ENCODE results near the gene LCN6. TPM values are rescaled to one million over a fixed set of nuclear protein-coding genes. Genes with fewer than 3 reads are reported as not detected.

LCN6 gene
- total and polyA plus RNA-seq, 2 of the 13 experiments (the other 11 are each of a cell fraction or from before 2014, with no cell fraction given), result not detected

DNA sequence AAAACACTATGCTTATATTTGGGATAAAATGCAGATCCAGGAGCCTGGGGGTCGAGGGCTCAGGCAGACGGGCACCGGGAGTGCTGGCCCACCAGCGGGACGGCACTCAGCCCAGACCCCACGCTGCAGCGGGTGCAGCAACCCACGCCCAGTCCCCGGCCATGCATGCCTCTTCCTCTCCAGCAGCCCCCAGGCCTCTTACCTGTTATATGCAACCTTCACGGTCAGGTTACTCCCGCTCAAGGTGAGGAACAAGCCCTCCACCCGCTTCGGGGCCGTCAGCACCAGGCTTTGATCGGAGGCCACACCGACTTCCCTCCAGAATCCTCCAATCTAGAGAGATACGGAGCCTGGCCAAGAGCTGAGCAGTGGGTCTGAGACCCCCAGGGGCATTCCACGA lies 8.5 kb upstream of the LCN6 start:
- H3K9me3 ChIP-seq (ENCODE audit: low read length), result peaks cover 7% of the 10 kb centered on the region; the same call in 1 of the 2 replicates
- WGBS (ENCODE audit: low lambda C conversion rate), result 51% methylated on average over 7 of the region's 18 CpGs
- ChIA-PET POLR2A (no interaction called here), CTCF (ENCODE audit: low intra/inter-chr PET ratio, low total read pairs) (no interaction called here)
- no peak overlapping the region for H3K4me2 ChIP-seq (ENCODE audit: low read depth, low read length)
- no peak overlapping the region for H3K4me3 ChIP-seq (replicated peaks in 1 of 3; ENCODE audit: insufficient read depth in 1 of 3, low read depth in 2 of 3, low read length in 3 of 3)
- H3K9ac ChIP-seq (ENCODE audit: insufficient read depth, low read depth, low read length), result no peak overlapping the region
- no peak overlapping the region for H3K27ac ChIP-seq (ENCODE audit: extremely low read length, insufficient read depth, low read length)
- FAIRE-seq (no peak), DNase-seq (ENCODE audit: low spot score) (no peak), ATAC-seq (no peak)
- H3K79me2 ChIP-seq (ENCODE audit: insufficient read depth, low read length), result no peaks in the 10 kb centered on the region
- H3K4me1 ChIP-seq (ENCODE audit: insufficient read depth, low read length), result peaks cover 28% of the 10 kb centered on the region
- no peak overlapping the region for H2AFZ ChIP-seq (ENCODE audit: low read length)
- in situ Hi-C loops (cut with HindIII; ENCODE audit: extremely low pct_ligation_motif_present, low pct_unique_long_range_greater_than_20kb), result no loop called here
- no TSS peak for BruUV-seq (replicated peaks)
- TF ChIP-seq, protein P1, sequence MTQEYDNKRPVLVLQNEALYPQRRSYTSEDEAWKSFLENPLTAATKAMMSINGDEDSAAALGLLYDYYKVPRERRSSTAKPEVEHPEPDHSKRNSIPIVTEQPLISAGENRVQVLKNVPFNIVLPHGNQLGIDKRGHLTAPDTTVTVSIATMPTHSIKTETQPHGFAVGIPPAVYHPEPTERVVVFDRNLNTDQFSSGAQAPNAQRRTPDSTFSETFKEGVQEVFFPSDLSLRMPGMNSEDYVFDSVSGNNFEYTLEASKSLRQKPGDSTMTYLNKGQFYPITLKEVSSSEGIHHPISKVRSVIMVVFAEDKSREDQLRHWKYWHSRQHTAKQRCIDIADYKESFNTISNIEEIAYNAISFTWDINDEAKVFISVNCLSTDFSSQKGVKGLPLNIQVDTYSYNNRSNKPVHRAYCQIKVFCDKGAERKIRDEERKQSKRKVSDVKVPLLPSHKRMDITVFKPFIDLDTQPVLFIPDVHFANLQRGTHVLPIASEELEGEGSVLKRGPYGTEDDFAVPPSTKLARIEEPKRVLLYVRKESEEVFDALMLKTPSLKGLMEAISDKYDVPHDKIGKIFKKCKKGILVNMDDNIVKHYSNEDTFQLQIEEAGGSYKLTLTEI (CRISPR knock-in tag; conservative IDR thresholded peaks at IDR 0.05), result no peak
- TF ChIP-seq, protein P2, sequence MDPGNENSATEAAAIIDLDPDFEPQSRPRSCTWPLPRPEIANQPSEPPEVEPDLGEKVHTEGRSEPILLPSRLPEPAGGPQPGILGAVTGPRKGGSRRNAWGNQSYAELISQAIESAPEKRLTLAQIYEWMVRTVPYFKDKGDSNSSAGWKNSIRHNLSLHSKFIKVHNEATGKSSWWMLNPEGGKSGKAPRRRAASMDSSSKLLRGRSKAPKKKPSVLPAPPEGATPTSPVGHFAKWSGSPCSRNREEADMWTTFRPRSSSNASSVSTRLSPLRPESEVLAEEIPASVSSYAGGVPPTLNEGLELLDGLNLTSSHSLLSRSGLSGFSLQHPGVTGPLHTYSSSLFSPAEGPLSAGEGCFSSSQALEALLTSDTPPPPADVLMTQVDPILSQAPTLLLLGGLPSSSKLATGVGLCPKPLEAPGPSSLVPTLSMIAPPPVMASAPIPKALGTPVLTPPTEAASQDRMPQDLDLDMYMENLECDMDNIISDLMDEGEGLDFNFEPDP (CRISPR knock-in tag; conservative IDR thresholded peaks at IDR 0.05), result no peak
- TF ChIP-seq FOXO1 (CRISPR knock-in tag; IDR thresholded peaks at IDR 0.05), result no peak
- TF ChIP-seq RFXANK (CRISPR knock-in tag; IDR thresholded peaks at IDR 0.05), result no peak
- no peak for TF ChIP-seq U2AF2 (IDR thresholded peaks at IDR 0.05; ENCODE audit: low read depth, low read length)
- no peak for TF ChIP-seq MEIS1 (CRISPR knock-in tag; IDR thresholded peaks at IDR 0.05; ENCODE audit: borderline replicate concordance)
- no peak for TF ChIP-seq CHCHD3 (CRISPR knock-in tag; IDR thresholded peaks at IDR 0.05)
- TF ChIP-seq ZNF484 (CRISPR knock-in tag; IDR thresholded peaks at IDR 0.05; ENCODE audit: borderline replicate concordance, low read depth), result no peak
- TF ChIP-seq ZNF367 (CRISPR knock-in tag; IDR thresholded peaks at IDR 0.05; ENCODE audit: borderline replicate concordance), result no peak
- no peak for TF ChIP-seq TSC22D2 (CRISPR knock-in tag; IDR thresholded peaks at IDR 0.05; ENCODE audit: borderline replicate concordance)
- no peak for TF ChIP-seq MATR3 (CRISPR knock-in tag; IDR thresholded peaks at IDR 0.05)
- TF ChIP-seq, protein P3, sequence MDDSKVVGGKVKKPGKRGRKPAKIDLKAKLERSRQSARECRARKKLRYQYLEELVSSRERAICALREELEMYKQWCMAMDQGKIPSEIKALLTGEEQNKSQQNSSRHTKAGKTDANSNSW (CRISPR knock-in tag; IDR thresholded peaks at IDR 0.05; ENCODE audit: borderline replicate concordance), result no peak
- no peak for TF ChIP-seq RARG (CRISPR knock-in tag; IDR thresholded peaks at IDR 0.05; ENCODE audit: low read depth)
- no peak for TF ChIP-seq HNF4G (IDR thresholded peaks at IDR 0.05; ENCODE audit: borderline replicate concordance, low read depth, low read length)
- TF ChIP-seq HNF4G (CRISPR knock-in tag; IDR thresholded peaks at IDR 0.05; ENCODE audit: borderline replicate concordance, low read depth), result no peak
- TF ChIP-seq ZNF180 (CRISPR knock-in tag; IDR thresholded peaks at IDR 0.05; ENCODE audit: borderline replicate concordance, low read depth), result no peak
- TF ChIP-seq MZF1 (CRISPR knock-in tag; IDR thresholded peaks at IDR 0.05; ENCODE audit: borderline replicate concordance), result no peak
- H3K27me3 ChIP-seq (ENCODE audit: control insufficient read depth in 1 of 2, insufficient read depth in 2 of 2, low read length in 2 of 2), result peaks cover 7 to 41% of the 10 kb centered on the region in 2 experiments; a peak in 4 of 5 replicates
- no peaks in the 10 kb centered on the region for H3K36me3 ChIP-seq (replicated peaks in 1 of 2; ENCODE audit: control insufficient read depth in 1 of 2, insufficient read depth in 2 of 2, low read length in 2 of 2)
- intact Hi-C loops (cut with micrococcal nuclease; ENCODE audit: unreplicated experiment), result no loop called here
- H4K20me1 ChIP-seq (ENCODE audit: insufficient read depth, low read length), result no peaks in the 10 kb centered on the region
